Measurements from ENCODE around the gene SPSB2. TPM values are rescaled to one million over a fixed set of nuclear protein-coding genes. Genes with fewer than 3 reads are reported as not detected.
"Not testable (repeated sequence)": the region's sequence is repeated elsewhere in the genome, so short reads cannot be mapped to it uniquely, and the experiment has no call there.

Gene SPSB2
- total RNA-seq, 1 donor from 2014 or later: 12.3 TPM

GRCh38 chr12:6904280-6905276 is 31.5 kb upstream of the SPSB2 start, which contains the start of gene LRRC23:
Gene LRRC23 (plus strand): TSS chr12:6904822. CDS start chr12:6905634, 812 bp downstream.
- intact Hi-C loops (cut with DNase I): no loop called here
- ATAC-seq: peak; percentile 98
- DNase-seq (ENCODE audit: low spot score): peak; percentile 99

- ATAC-seq: no peak
- no peak for DNase-seq (ENCODE audit: low spot score)
- intact Hi-C loops (cut with DNase I): no loop called here
These were observed 30.6 kb upstream of the SPSB2 start for GRCh38 chr12:6903722-6904121.

DNA sequence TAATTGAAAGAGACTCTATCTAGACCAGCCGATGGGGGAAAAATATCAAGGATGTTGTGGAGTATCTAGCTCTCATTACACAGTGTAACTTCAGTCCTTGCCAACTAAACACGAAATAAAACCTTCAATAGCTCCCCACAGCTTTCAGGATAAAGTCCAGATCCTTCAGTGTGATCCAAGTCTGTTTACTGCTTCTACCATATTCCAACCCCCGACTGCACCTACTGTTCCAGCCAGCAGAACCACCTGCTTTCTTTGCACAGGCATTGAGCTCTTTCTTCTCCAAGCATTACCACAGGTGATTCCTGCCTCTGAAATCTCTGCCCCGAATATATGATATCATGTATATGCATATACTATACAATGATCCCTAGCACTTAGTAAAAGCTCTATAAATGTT is 29.3 kb upstream of the SPSB2 start:
- no peak for DNase-seq (ENCODE audit: low spot score)
- intact Hi-C loops (cut with DNase I): no loop called here

GRCh38 chr12:6899837-6900519 is 26.9 kb upstream of the SPSB2 start:
- DNase-seq (ENCODE audit: low spot score) (peak; percentile 78), ATAC-seq (no peak)
- intact Hi-C loops (cut with DNase I): no loop called here

More for the DNA sequence above, 29.3 kb upstream of the SPSB2 start:
- ATAC-seq: no peak

GRCh38 chr12:6899427-6899826 is 26.3 kb upstream of the SPSB2 start:
- intact Hi-C loops (cut with DNase I): no loop called here
- DNase-seq (ENCODE audit: low spot score) (no peak), ATAC-seq (no peak)

DNA sequence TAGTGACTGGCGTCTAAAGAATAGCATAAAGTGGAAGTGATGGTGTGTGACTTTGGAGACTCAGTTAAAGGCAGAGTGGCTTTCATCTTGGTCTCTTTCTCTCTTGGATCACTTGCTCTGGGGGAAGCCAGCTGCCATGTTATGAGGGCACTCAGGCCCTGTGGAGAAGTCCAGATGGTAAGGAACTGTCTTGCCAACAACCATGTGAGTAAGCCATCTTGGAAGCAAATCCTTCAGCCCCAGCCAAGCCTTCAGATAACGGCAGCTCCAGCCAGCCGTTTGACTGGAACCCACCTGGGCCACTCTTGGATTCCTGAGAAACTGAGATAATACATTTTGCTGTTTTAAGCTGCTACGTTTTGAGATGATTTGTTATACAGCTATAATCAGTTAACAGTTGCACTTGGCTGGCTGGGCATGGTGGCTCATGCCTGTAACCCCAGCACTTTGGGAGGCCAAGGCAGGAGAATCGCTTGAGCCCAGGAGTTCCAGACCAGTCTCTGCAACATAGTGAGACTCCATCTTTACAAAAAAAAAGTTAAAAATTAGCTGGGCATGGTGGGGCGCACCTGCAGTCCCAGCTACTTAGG is 23.8 kb upstream of the SPSB2 start:
- ATAC-seq: no peak
- intact Hi-C loops (cut with DNase I): no loop called here
- no peak for DNase-seq (ENCODE audit: low spot score)

GRCh38 chr12:6894321-6894720 is 21.2 kb upstream of the SPSB2 start:
- ATAC-seq (no peak), DNase-seq (ENCODE audit: low spot score) (no peak)
- intact Hi-C loops (cut with DNase I): no loop called here

- DNase-seq (ENCODE audit: low spot score); intact Hi-C loops (cut with DNase I): not testable (repeated sequence)
These were observed 19.6 kb upstream of the SPSB2 start for GRCh38 chr12:6892683-6893082.

DNA sequence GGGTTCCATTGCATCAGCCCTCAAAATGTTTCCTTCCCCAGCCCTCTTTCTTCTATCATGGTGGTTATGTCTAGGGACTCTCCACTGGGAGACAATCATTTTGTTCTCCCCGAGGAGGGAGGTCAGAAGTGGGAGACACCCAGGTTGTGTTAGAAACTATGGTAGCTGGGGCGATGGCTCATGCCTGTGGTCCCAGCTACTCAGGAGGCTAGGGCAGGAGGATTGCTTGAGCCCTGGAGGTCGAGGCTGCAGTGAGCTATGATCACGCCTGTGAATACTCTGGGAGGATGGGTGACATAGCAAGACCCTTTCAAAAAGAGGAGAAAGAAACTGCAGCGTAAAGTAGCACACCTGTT is 18.5 kb upstream of the SPSB2 start:
- intact Hi-C loops (cut with DNase I): no loop called here
- DNase-seq (ENCODE audit: low spot score) (no peak), ATAC-seq (peak; percentile 21)

More at GRCh38 chr12:6892683-6893082, 19.6 kb upstream of the SPSB2 start:
- not testable (repeated sequence) for ATAC-seq

DNA sequence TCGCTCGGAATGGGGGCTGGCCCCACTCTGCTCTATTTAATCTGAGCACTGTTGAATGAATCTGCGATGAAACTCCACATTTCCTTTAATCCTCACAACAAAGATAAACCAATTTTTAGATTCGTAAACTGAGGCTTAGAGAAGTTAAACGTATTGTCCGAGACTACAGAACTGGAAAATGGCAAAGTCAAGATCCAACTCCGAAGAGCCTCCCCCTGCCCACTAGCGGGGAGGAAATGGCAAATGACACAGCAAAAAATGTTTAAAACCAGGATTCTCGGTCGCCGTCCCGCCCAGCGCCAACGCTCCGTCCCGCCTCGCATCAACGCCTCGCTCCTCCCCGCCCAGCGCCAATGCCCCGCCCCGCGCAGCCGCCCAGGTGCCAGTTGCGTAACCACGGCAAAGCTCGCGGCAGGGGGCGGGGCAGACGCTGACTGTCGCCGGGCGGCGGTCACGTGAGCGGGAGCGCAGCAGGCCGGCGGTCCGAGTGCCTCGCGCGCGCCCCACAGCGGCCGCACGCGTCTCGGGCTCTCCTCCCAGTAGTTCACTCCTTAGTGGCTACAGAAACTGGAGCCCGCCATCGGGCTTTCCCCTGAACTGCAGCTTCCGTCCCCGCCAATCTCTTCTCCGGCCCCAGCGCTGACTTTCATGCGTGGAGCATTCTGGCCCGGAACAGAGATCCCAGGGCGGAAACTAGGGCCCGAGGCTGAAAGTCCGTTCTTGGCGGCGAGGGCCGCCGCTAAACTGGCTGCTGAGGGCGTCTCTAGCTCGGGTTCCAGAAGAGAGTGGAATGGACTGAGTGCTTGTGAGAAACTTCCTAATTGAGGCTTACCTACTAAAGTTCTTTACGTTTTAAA is 17.9 kb upstream of the SPSB2 start:
- ATAC-seq (peak; percentile 98), DNase-seq (ENCODE audit: low spot score) (peak; percentile 99)
- intact Hi-C loops (cut with DNase I): no loop called here

DNA sequence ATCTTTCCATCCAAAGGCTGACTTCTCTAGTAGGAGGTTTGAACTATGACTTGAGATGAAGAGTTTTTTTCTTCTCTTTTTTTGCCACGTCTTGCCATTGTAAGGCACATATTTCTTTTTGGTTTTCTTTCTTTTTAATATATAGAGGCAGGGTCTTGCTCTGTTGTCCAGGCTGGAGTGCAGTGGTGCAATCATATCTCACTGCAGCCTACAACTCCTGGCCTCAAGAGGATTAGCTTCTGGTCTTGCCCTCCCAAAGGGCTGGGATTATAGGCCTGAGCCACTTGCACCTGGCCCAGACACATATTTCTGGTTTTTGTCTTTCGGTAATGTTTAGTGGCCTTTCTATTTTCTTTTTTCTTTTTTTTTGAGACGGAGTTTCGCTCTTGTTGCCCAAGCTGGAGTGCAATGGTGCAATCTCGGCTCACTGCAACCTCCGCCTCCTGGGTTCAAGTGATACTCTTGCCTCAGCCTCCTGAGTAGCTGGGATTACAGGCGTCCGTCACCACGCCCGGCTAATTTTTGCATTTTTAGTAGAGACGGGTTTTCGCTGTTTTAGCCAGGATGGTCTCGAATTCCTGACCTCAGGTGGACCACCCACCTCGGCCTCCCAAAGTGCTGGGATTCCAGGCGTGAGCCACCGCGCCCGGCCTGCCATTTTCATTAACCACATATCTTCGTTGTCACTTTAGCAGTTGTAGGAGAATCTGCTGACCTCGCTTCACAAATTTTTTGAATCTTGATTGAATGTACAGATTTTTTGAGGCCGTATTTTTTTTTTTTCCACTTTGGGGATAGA is 16.9 kb upstream of the SPSB2 start:
- DNase-seq (ENCODE audit: low spot score); intact Hi-C loops (cut with DNase I); ATAC-seq: not testable (repeated sequence)

DNA sequence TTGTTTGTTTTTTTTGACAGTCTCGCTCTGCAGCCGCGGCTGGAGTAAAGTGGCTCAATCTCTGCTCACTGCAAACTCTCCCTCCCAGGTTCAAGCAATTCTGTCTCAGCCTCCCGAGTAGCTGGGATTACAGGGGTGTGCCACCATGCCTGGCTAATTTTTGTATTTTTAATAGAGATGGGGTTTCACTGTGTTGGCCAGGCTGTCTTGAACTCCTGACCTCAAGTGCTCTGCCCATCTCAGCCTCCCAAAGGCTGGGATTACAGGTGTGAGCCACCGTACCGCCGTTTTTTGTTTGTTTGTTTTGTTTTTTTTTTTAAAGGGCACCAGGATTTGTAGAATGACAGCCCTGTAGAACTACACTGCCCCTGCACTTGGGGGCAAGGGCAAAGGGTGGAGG is 15.7 kb upstream of the SPSB2 start:
- intact Hi-C loops (cut with DNase I); DNase-seq (ENCODE audit: low spot score); ATAC-seq: not testable (repeated sequence)

GRCh38 chr12:6888360-6888759 is 15.3 kb upstream of the SPSB2 start:
- intact Hi-C loops (cut with DNase I): no loop called here
- ATAC-seq: no peak
- DNase-seq (ENCODE audit: low spot score): no peak

DNA sequence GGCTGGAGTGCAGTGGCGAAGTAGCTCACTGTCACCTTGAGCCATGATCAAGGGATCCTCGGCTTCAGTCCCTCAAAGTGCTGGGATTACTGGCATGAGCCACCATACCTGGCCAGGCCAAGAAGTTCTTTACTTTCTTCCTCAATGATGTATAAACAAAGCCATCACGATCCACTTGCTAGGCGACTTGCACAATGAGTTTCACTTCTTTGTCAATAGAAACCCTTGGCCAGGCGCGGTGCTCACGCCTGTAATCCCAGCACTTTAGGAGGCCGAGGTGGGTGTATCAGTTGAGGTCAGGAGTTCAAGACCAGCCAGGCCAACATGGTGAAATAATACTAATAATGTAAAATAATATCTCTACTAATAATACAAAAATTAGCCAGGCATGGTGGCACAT is 14.4 kb upstream of the SPSB2 start:
- DNase-seq (ENCODE audit: low spot score) (no peak), ATAC-seq (no peak)
- intact Hi-C loops (cut with DNase I): no loop called here

DNA sequence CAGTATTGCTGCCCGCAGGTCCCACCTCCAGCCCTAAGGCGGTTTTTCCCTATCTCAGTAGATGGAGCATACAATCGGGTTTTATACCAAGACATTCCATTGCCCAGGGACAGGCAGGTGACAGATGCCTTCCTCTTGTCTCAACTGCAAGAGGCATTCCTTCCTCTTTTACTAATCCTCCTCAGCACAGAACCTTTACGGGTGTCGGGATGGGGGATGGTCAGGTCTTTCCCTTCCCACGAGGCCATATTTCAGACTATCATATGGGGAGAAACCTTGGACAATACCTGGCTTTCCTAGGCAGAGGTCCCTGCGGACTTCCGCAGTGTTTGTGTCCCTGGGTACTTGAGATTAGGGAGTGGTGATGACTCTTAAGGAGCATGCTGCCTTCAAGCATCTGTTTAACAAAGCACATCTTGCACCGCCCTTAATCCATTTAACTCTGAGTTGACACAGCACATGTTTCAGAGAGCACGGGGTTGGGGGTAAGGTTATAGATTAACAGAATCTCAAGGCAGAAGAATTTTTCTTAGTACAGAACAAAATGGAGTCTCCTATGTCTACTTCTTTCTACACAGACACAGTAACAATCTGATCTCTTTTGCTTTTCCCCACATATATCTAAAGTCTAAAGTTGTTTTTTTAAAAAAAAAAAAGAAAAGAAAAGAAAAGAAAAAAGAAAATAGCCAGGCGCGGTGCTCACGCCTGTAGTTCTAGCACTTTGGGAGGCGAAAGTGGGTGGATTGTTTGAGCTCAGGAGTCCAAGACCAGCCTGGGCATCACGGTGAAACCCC is 13.3 kb upstream of the SPSB2 start:
- intact Hi-C loops (cut with DNase I); DNase-seq (ENCODE audit: low spot score); ATAC-seq: not testable (repeated sequence)

- ATAC-seq (no peak), DNase-seq (ENCODE audit: low spot score) (no peak)
- intact Hi-C loops (cut with DNase I): no loop called here
These were observed 11.4 kb upstream of the SPSB2 start for GRCh38 chr12:6884539-6884938.

- DNase-seq (ENCODE audit: low spot score) (no peak), ATAC-seq (peak; percentile 35)
- intact Hi-C loops (cut with DNase I): no loop called here
These were observed 10.6 kb upstream of the SPSB2 start for GRCh38 chr12:6883683-6884082.
